Measurements from ENCODE around the gene IQCC.

Gene IQCC

DNA sequence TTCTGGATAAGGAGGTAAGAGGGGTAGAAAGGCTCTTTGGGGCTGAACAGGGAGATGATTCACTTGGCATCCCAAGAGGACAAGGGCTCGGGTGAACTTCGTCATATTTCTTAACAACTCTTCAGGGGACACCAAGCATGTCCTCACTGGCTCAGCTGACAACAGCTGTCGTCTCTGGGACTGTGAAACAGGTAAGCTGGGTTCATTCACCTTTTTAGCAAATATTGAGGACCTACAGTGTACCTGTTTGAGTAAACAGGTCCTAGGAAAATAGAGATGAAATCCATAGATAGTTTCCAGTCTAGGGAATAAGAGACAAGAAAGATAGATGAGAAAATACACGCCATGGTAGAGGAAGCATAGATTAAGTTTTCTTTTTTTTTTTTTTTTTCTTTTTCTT, 18.8 kb downstream of the IQCC start:
- no peak for DNase-seq

DNA sequence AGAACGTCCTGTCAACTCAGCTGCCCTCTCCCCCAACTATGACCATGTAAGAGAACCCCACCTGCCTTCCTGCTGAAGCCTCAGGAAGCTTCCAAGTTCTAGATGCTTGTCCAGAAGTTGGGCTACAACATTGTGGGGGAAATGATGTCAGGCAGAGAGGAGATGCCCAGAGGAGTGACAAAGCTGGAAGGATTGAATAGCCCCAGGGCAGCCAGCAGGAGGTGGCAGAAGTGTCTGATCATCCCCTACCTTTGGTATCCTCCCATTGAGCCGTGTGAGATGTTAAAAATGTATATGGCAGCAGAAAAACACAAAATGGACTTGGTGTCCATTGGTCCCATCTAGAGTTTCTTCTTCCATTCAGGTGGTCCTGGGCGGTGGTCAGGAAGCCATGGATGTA, 23.3 kb downstream of the IQCC start:
- no peak for DNase-seq

DNA sequence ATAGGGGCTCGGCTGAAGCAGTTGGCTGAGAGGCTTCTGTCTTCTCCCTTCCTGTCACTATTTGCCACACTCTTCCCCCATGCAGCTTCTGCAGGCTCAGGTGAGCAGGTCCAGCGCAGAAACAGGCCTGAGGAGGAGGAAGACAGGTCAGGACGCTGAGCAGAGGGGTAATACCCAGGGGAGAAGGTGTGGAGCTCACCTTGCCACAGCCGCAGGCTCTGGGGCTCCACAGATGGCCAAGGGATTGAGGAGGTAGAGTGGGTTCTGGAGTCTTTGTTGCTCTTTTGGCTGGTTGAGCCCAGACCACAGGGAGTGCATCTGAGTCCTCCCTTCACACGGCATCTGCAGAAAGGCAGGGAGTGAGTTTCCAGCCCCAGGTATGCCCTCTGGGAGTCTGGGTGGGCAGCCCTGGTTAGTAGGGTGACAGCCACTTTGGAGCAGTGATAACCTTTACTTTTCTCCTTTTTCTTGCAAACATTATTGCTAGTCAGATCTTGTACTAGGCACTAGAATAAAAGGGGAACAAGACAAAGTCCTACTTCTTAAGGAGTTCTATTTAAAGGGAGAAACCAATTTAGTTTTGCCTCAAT, 26.5 kb downstream of the IQCC start:
- DNase-seq = no peak

DNA sequence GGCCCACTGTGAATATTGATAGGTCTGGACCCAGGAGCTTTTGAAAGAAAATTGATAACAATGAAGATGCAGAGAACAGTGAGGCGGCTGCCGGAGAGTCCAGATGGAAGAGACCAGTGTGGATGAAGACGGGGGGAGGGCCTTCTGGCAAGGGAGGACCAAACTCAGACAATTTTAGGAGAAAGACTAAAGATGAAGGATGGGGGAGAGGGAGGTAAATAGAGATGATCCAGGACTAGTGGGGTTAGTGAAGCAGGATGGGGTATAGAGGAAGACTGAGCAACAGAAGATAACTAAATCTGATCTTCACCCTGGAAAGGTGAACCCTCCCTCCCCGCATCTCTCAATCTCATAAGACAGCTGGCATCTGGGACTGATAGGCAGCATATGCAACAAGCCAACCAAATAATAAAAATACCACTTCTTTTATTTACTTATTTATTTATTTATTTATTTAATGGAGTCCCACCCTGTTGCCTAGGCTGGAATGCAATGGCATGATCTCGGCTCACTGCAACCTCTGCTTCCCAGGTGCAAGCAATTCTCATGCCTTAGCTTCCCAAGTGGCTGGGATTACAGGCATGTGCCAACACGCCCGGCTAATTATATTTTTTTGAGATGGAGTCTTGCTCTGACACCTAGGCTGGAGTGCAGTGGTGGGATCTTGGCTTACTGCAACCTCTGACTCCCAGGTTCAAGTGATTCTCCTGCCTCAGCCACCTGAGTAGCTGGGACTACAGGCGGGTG, 27.3 kb downstream of the IQCC start:
- no peak for DNase-seq

DNA sequence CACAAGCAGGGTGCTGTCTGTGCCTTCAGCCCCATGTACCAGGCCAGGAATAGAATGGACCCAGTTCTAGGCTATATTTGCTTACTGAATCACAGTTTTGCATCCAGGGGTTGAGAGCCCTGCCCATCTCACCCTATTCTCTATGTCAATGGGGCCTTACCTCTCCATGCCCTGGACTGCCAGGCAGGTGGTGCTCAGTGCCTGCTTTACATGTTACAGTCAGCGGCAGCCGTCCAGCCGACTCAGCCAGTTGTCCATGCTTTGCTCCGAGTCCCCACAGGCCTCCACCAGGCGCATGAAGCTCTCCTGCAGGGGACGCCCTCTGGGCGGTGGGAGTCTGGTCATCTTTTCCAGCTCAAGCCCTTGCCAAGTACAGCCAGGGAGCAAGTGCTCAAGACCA, 29.3 kb downstream of the IQCC start:
- no peak for DNase-seq

DNA sequence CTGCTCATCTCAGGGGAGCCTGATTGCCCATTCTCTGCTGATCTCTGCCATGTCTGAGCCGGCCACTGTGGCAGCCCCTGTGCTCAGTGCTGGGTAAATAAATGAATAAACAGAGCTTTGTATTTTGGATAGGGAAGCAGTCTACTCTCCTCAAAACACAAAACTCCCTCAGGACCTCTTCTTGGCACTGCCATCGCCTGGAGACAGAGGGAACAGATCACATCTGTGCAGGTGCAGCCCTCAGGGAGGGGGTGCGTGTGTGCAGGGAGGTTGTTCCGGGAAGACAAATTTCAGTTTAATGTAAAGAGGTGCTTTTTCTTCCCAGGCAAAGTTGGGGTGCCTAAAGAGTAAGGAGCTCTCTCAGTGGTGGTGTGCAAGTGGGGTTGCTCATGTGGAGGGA, 33.9 kb downstream of the IQCC start:
- peak; percentile 42 for DNase-seq

DNA sequence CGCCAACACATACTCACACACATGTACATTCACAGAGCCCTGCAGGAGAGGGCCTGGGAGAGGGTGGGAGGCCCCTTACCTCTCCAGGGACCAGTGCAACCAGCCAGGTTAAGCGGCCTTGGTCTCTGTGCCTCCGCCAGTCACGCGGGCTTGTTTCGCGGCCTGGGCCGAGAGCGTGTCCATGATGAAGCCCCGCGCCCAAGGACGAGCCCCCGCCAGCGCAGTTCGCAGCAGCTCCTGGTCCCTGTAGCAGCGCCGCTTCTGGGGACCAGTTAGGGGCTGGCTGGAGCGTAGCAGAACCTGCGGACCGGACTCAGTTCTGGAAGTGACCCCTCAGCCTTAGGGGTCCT, 34.3 kb downstream of the IQCC start:
- no peak for DNase-seq

DNA sequence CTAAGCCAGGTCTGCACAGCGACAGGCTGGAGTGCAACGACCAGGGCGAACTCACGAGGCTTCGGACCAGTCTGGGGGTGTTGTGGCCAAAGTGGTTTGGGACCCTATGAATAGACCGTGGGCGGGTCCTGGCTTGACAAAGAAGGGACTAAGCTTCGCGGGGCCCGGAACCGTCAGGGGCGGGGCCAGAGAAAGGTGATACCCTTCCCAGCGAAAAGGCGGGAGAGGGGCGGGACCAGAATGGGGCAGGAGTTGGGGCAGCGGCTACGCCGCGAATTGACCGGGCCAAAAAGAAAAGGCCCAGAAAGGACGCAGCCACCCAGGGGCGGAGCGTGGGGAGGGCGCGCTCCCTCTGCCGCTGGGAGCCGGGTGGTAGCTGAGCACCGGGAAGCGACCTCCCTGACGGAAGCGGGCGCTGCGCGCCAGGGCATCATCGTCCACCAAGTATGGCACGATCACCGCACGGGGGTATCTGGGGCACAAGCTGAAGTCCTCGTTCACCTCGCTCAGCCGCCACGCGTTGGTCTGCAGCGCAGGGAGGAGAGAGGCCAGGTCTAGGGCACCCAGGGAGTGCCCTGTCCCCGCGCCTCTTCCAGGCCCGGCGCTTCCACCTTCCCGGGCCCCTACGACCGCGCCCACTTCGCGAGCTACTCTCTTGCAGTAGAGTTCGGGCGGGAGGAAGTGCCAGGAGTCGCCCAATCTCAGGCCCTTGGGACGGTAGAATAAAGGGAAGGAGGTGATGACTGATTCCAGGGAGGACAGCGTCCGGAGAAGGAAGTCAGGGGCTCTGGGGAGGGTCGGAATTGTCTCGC, 34.9 kb downstream of the IQCC start:
- DNase-seq = peak; percentile 76

DNA sequence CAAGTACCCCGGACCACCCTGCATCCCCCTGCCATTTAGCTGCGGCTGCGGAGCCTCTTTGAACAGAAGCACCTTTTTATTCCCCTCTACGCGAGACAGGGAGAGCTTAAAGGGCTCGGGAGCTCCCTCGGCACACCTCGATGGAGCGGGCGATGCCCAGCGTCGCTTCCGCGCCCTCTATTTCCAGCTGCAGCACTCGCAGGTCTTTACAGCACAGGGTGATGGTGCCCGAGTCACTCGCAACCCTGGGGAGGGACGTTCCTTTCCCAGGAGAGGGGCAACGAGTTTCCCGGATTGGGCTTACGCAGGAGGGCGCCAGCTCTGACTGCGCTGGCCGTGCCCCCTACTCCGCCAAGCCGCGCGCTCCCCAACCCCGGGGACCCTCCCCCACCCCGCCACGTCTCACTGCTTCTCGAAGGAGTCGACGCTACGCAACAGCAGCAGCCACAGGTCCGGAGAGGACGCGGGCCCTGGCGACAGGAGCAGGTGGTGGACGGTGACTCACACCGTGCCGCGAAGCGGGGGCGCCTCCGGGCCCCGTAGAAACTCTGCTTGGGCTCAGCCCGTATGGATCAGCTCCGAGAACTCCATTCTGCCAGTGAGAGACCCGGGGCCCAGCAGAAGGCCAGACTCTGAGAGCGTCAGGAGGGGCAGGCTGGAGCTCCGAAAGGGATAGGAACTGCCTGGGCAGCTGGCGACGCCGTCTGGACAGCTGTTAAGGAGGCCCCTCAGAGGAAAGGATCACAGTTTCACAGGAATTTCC, 35.7 kb downstream of the IQCC start:
- DNase-seq = peak; percentile 47

DNA sequence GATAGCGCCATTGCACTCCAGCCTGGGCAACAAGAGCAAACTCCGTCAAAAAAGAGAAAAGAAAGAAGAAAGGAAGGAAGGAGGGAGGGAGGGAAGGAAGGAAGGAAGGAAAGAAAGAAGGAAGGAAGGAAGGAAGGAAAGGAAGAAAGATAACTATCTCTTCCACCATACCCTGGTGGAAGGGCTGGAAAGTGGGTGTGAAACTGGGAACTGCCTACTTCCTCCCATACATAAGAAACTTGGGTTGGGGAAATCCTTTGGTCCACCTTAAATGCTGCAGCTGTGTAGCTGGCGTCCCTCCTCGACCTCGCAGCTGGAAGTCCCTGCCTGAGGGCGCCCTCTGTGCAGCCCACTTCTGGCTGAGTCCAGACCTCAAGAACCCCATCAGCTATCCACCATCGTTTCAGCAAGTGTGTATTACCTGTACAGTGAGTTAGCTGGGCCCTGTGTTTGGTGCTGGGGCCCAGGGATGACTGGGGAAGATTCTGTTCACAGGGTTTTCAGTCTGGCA, 36.9 kb downstream of the IQCC start:
- DNase-seq = no peak

DNA sequence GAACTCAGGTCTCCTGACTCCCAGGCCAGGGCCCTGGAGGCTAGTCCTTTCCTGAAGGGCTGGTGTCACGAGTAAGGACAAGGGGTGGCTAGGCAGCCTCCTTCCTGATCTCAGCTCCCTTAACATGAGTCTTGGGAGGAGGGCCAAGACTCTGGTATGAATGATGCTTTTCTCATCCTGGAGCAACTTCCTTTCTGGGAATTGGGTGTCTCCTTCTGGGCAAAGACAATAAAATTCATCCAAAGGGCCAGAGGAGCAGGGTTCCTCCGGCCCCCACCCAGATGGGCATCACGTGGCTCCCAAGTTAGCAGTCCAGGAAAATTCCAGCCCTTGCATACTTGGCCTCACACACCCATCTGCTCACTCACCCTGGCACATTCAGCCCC, 41.4 kb downstream of the IQCC start, which contains the start of gene FAM167B:
TSS of gene FAM167B (plus strand) at position 335 of the 386 bp plus-strand sequence. CDS start 200 bp downstream, outside the sequence.
- no peak for DNase-seq

DNA sequence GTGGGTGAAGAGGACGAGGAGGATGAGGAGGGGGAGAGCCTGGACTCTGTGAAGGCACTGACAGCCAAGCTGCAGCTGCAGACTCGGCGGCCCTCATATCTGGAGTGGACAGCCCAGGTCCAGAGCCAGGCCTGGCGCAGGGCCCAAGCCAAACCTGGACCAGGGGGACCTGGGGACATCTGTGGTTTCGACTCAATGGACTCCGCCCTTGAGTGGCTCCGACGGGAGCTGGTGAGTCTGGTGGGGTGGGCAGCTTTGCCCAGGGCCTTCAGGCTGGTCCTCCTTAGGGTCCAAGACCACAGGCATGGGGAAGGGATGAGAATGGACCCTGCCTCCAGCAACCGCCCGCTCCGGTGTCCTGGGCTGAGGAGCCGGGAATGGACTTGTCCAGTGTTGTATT, 42.0 kb downstream of the IQCC start:
- no peak for DNase-seq

DNA sequence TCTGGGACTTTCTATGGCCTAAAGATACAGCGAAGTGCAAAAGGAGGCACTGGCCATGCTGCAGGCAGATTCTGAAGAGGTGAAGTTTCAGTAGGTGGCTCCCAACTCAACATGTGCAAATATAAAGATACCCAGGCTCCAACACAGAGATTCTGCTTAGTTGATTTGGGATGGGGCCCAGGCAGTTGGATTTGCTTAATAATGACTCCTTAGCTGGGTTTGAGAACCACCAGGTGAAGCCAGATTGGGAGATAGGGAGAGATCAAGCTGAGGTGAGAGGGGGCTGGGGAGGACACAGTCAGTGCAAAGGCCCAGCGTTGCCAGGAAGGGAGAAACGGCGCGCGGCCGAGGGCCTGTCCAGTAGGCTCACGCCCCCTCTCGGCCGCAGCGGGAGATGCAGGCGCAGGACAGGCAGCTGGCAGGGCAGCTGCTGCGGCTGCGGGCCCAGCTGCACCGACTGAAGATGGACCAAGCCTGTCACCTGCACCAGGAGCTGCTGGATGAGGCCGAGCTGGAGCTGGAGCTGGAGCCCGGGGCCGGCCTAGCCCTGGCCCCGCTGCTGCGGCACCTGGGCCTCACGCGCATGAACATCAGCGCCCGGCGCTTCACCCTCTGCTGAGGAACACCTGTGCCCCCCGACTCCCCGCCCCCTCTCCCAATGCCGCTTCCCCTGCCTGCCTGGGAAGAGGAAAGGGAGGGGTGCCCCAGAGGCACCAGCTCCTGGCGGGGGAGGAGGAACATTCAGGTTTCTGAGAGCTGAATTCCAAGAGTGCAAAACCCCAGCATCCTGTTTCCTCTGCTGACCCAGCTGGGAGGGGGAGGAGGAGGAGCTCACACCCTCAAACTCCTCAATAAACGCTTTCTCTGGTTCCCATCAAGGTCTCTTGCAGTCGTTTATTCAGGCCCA, 42.8 kb downstream of the IQCC start:
- DNase-seq = peak; percentile 87

DNA sequence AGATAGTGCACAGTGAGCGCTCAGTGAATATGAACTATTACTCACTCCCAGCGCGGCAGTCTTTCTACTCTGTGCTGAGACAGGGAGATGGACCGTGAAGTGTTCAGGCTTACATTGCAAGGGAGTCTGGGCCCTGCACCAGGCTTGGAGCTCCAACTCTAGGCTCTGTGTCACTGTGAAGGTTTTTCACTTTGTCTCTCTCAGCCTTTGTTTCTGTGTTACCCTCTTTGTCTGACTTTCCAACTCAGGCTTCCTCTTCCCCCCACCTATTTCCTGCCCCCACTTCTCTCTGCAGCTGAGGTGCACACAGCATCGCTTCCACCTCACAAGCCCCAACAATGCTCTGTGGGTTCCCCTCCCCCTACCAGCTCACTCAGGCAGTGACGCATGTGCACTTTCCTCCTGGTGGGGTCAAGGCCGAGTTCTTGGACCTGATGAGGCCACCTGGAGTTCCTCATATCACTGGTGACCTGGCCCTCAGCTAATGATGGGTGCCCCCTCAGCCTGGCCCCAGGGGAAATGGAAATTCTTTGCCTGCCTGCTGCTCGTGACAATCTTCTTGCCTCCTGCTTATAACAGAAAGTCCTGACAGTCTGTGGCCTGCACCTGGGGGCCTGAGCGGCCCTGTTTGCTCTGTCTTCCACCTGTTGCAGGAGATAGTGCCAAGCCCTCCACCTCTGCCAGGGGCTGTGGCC, 44.5 kb downstream of the IQCC start:
- DNase-seq = no peak

DNA sequence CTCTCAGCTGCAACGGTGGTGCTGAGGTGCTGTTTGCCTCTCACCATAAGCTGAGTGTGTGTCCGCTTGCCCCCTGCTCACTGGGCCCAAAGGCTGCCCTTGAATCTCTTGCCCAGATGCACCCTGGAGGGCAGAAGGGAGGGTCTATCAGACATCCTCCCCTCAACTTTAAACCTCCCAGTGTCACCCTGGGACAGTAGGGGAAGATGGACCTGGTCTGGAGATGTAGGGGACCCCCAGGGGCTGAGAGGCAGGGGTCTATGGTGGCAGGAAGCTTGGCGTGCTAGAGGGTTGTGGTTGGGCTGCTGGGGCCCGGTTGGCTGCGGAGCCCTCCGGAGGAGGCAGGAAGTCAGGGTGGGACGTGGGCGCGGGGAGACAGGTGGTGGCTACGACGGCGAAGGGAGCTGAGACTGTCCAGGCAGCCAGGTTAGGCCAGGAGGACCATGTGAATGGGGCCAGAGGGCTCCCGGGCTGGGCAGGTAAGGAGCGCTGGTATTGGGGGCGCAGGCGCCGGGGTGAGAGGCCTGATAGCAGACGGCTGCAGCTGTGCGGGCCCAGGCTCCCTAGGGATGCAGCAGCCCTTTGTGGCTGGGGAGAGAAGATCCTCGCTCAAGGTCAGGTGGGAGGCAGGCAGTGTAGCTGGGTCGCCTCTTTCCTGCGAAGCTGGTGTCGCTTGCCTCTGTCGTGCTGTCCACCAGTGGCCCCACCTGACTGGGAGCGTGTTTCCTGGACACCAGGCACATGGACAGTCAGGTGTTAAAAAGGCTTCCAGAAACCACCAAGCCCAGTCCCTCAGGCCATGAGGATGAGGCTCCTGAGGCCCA, 45.6 kb downstream of the IQCC start, which contains the start of gene LCK:
TSS of gene LCK (plus strand) at position 373 of the 824 bp plus-strand sequence. CDS start 23,065 bp downstream, outside the sequence.
- DNase-seq = no peak

DNA sequence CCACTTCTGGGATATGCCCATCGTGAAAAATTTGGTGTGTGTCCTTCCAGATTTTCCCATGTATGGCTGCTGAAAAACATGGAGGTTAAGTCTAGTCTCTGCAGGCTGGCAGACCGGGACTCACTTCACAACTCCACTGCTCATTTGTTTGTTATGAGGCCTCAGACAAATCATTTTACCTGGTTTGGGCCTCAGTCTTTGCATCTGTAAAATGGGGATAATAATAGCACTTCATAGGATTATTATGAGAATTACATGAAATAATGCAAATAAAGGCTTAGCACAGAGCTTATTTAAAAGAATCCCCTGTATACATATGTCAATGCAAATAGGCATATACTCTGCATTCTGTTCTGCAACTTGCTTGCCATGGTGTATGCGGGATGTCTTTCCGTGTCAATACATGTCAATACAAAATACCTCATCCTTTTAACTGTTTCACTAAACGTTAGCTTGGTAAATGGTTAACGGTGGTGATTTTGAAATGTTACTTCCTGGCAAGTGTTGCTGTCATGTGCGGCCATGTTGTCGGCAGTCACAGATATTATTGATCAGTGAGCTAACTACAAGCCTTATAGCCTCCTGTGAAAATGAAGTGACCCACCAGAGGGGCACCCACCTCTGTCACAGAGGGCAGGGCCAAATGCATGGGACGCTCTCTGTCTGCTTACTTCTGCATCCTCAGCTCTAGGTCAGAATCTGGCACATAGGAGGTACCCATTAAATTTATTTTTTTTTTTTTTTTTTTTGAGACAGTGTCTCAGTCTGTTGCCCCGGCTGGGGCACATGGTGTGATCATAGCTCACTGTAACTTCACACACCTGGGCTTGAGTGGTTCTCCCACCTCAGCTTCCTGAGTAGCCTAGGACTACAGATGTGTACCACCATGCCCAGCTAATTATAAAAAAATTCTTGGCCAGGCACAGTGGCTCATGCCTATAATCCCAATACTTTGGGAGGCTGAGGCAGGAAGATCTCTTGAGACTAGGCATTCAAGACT, 49.9 kb downstream of the IQCC start:
- no peak for DNase-seq

DNA sequence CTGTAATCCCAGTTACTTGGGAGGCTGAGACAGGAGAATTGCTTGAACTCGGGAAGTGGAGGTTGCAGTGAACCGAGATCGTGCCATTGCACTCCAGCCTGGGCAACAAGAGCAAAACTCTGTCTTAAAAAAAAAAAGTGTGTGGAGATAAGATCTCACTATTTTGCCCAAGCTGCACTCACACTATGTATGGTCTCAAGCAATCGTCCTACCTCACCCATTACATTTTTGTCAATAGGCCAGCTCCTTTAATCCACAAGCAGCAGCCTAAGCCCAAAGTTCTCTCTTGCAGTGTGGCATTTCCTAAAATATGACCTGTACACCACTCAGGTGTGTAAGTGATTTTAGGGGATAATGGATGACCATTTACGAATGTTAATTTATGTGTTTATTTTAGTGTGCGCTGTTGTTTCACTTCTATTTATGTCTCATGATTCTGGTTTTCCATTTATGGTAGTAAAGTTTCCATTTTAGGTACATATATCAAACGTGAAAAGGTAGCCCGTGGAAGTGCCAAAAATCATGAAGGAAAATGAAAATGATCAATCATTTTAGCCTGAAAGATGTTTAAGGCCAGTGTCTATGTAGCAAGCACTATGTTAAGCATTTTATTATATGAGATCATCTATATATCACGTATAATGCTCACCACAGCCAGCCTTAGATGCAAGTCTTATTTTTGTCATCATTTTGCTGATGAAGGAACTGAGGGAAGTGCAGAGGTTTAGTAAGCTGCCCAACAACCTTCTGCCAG, 51.2 kb downstream of the IQCC start:
- DNase-seq = no peak

DNA sequence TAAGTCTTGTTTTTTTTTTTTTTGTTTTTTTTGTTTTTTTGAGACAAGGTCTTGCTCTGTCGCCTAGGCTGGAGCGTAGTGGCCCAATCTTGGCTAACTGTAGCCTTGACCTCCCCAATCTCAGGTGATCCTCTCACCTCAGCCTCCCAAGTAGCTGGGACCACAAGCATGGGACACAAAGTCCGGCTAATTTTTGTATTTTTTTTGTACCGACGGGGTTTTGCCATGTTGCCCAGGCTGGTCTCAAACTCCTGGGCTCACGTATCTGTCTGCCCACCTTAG, 51.7 kb downstream of the IQCC start:
- DNase-seq = no peak
